Skeletal muscle tissue (tissue), 4 donors: ENCODE data around the gene FAM83G. TPM values are rescaled to one million over a fixed set of nuclear protein-coding genes. Genes with fewer than 3 reads are reported as not detected.
"Not testable (repeated sequence)": the region's sequence is repeated elsewhere in the genome, so short reads cannot be mapped to it uniquely, and the experiment has no call there.

ENCODE experiments used
- H3K27ac ChIP-seq: one replicate; pipeline ENCODE4 v1.7.0; 2013; ENCODE audit warnings: mild to moderate bottlenecking, low read depth, low read length, inconsistent platforms
- H3K27me3 ChIP-seq, 3 donors: one replicate each; pipeline ENCODE4 v1.7.0; 2013; ENCODE audit warnings: low read length in 3 of 3; ENCODE audit not compliant: control insufficient read depth in 3 of 3, insufficient read depth in 3 of 3
- H3K36me3 ChIP-seq, 3 donors: one replicate each; pipeline ENCODE4 v1.7.0; 2013; ENCODE audit warnings: low read length in 3 of 3; ENCODE audit not compliant: control insufficient read depth in 3 of 3, insufficient read depth in 3 of 3
- H3K4me1 ChIP-seq, 3 donors: one replicate each; pipeline ENCODE4 v1.7.0; 2013; ENCODE audit warnings: low read length in 3 of 3, mild to moderate bottlenecking in 3 of 3; ENCODE audit not compliant: control insufficient read depth in 3 of 3, insufficient read depth in 3 of 3
- H3K4me3 ChIP-seq, 3 donors: one replicate each; pipeline ENCODE4 v1.7.0; 2013; ENCODE audit warnings: low read length in 3 of 3
- H3K9ac ChIP-seq, 3 donors: one replicate each; pipeline ENCODE4 v1.7.0; 2013; ENCODE audit warnings: low read length in 3 of 3, mild to moderate bottlenecking in 3 of 3, moderate library complexity in 2 of 3, low read depth in 1 of 3
- H3K9me3 ChIP-seq, 3 donors: one replicate each; pipeline ENCODE4 v1.7.0; 2013; ENCODE audit warnings: low read length in 3 of 3; ENCODE audit not compliant: control insufficient read depth in 3 of 3
- total RNA-seq: library from RNA; depleted of rRNA; stranded (reverse); fragments of >200 nt; gene quantifications from one replicate; pipeline ENCODE4 v1.2.3, GENCODE V29; 2014
- donor health status: Osteomylitis.

FAM83G gene
- total RNA-seq, 1 donor from 2014 or later: 0.52 TPM

- H3K4me1 ChIP-seq: peaks cover 0 to 5% (median 3%) of the 10 kb centered on the region in 3 donors
- H3K9ac ChIP-seq: no peak overlapping the region
- no peak overlapping the region for H3K27ac ChIP-seq
- H3K4me3 ChIP-seq: no peak overlapping the region
- H3K27me3 ChIP-seq: peaks cover 0 to 1% (median 0%) of the 10 kb centered on the region in 3 donors
- H3K9me3 ChIP-seq: no peaks in the 10 kb centered on the region
- H3K36me3 ChIP-seq: no peaks in the 10 kb centered on the region
These were observed 48.0 kb downstream of the FAM83G start for GRCh38 chr17:18956581-18956980.

- not testable (repeated sequence) for H3K4me3 ChIP-seq, H3K36me3 ChIP-seq, H3K9ac ChIP-seq, H3K27me3 ChIP-seq, H3K9me3 ChIP-seq, H3K4me1 ChIP-seq, H3K27ac ChIP-seq
These were observed 48.5 kb downstream of the FAM83G start for GRCh38 chr17:18956021-18956420.

GRCh38 chr17:18955009-18955408 lies 49.6 kb downstream of the FAM83G start:
- H3K4me1 ChIP-seq: peaks cover 0 to 3% (median 0%) of the 10 kb centered on the region in 3 donors
- H3K4me3 ChIP-seq: no peak overlapping the region
- H3K27me3 ChIP-seq: peaks cover 6 to 12% (median 11%) of the 10 kb centered on the region in 3 donors
- no peaks in the 10 kb centered on the region for H3K9me3 ChIP-seq
- no peak overlapping the region for H3K27ac ChIP-seq
- H3K36me3 ChIP-seq: no peaks in the 10 kb centered on the region
- H3K9ac ChIP-seq: no peak overlapping the region

GRCh38 chr17:18954321-18954720 lies 50.2 kb downstream of the FAM83G start:
- Histone ChIP-seq H3K4me3 (no peak overlapping the region), H3K27me3 (peaks cover 13 to 19% (median 18%) of the 10 kb centered on the region in 3 donors), H3K4me1 (peaks cover 0 to 3% (median 0%) of the 10 kb centered on the region in 3 donors), H3K36me3 (no peaks in the 10 kb centered on the region), H3K27ac (no peak overlapping the region), H3K9me3 (no peaks in the 10 kb centered on the region), H3K9ac (no peak overlapping the region)

- Histone ChIP-seq H3K27ac (no peak overlapping the region), H3K4me1 (peaks cover 0 to 3% (median 0%) of the 10 kb centered on the region in 3 donors), H3K4me3 (no peak overlapping the region), H3K9me3 (no peaks in the 10 kb centered on the region), H3K27me3 (peaks cover 18 to 23% (median 20%) of the 10 kb centered on the region in 3 donors), H3K36me3 (no peaks in the 10 kb centered on the region), H3K9ac (no peak overlapping the region)
These were observed 51.3 kb downstream of the FAM83G start for GRCh38 chr17:18953231-18953728.

- Histone ChIP-seq H3K9ac (no peak within 1 kb of the TSS), H3K27me3 (peaks cover 22 to 29% (median 27%) of the 10 kb centered on the region in 3 donors), H3K27ac (no peak within 1 kb of the TSS), H3K36me3 (no peaks in the 10 kb centered on the region), H3K4me3 (peak within 1 kb of the TSS in 1 of 3 donors; percentile 6), H3K4me1 (peaks cover 0 to 3% (median 0%) of the 10 kb centered on the region in 3 donors), H3K9me3 (no peaks in the 10 kb centered on the region)
These were observed 52.4 kb downstream of the FAM83G start, which contains the start of gene SLC5A10 for GRCh38 chr17:18951941-18952842. TSS of gene SLC5A10 (plus strand) at chr17:18952165. CDS start at chr17:18952206, 41 bp downstream.

- Histone ChIP-seq H3K27ac (no peak overlapping the region), H3K4me3 (peak overlapping the region in 1 of 3 donors; percentile 6), H3K9me3 (no peaks in the 10 kb centered on the region), H3K27me3 (peaks cover 24 to 33% (median 27%) of the 10 kb centered on the region in 3 donors), H3K9ac (no peak overlapping the region), H3K4me1 (peaks cover 0 to 3% (median 0%) of the 10 kb centered on the region in 3 donors), H3K36me3 (no peaks in the 10 kb centered on the region)
These were observed 53.3 kb downstream of the FAM83G start for GRCh38 chr17:18950944-18951905.

- Histone ChIP-seq H3K27me3 (peaks cover 27 to 33% (median 27%) of the 10 kb centered on the region in 3 donors), H3K36me3 (no peaks in the 10 kb centered on the region), H3K4me1 (peaks cover 0 to 3% (median 0%) of the 10 kb centered on the region in 3 donors), H3K4me3 (no peak overlapping the region), H3K9ac (no peak overlapping the region), H3K27ac (no peak overlapping the region), H3K9me3 (no peaks in the 10 kb centered on the region)
These were observed 54.2 kb downstream of the FAM83G start for GRCh38 chr17:18950346-18950745.

GRCh38 chr17:18949566-18949965 lies 55.0 kb downstream of the FAM83G start:
- Histone ChIP-seq H3K4me3 (no peak overlapping the region), H3K27me3 (peaks cover 27 to 33% (median 30%) of the 10 kb centered on the region in 3 donors), H3K27ac (no peak overlapping the region), H3K4me1 (peaks cover 0 to 3% (median 0%) of the 10 kb centered on the region in 3 donors), H3K36me3 (no peaks in the 10 kb centered on the region), H3K9me3 (no peaks in the 10 kb centered on the region), H3K9ac (no peak overlapping the region)
